ENCODE results near the gene MKLN1.
"Not testable (repeated sequence)": the region's sequence is repeated elsewhere in the genome, so short reads cannot be mapped to it uniquely, and the experiment has no call there.

Gene MKLN1

DNA sequence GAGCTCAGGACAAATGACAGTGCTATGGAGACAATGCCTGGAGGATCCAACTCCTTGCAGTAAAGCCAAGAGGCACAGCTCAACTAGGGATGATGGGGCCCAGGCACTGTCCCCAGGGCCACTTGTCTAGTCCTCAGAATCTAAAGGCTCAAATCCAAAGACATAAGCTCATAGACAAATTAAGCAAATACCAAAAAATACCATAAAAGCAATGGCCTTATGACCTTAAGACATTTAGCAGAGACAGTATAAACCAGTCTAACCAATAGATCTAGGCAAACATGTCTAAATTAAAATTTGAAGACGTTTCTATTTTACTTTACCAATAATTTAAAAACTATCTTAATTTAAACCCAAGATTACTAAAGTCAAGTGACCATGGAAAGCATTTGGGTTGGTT is 14.8 kb upstream of the MKLN1 start:
- DNase-seq (ENCODE audit: low spot score), result no peak

DNA sequence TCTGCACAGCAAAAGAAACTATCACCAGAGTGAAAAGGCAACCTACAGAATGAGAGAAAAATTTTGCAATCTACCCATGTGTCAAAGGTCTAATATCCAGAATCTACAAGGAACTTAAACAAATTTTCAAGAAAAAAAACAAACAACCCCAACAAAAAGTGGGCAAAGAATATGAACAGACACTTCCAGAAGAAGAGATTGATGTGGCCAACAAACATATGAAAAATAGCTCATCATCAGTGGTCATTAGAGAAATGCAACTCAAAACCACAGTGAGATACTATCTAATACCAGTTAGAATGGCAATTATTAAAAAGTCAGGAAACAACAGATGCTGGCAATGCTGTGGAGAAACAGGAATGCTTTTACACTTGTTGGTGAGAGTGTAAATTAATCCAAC is 7.1 kb upstream of the MKLN1 start:
- no peak for DNase-seq (ENCODE audit: low spot score)

DNA sequence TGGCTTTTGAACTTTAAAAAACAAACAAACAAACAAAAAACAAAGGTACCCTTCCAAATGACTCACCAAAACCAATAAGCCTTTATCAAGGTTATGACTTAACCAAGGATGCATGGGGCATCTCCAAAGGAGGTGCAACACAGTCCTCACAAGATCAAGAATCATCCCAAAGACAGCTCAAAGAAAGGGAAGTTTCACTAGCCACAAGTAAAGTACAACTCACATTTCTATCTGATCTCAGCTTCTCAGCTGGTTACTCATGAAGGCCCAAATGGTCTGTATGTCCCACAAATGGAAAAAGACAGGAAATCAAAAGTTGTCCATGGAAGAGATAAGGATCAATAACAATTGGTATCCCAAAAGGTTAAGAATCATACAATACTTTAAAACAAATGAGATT is 6.0 kb upstream of the MKLN1 start:
- DNase-seq (ENCODE audit: low spot score), result no peak

DNA sequence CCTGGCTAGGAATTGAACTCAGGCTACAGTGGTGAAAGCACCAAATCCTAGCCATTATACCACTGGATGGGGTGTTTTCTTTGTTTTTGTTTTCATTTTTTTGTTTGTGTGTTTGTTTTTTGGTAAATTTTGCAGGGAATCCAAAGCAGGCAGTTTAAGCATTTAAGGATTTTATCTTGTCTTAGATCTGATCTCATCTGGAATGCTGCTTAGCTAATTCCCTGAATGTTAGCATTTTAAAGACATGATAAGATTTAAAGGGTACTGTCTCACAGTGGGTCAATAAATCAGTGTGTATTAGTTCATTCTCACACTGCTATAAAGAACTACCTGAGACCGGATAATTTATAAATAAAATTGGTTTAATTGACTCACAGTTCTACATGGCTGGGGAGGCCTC is 5.6 kb upstream of the MKLN1 start:
- no peak for DNase-seq (ENCODE audit: low spot score)

DNA sequence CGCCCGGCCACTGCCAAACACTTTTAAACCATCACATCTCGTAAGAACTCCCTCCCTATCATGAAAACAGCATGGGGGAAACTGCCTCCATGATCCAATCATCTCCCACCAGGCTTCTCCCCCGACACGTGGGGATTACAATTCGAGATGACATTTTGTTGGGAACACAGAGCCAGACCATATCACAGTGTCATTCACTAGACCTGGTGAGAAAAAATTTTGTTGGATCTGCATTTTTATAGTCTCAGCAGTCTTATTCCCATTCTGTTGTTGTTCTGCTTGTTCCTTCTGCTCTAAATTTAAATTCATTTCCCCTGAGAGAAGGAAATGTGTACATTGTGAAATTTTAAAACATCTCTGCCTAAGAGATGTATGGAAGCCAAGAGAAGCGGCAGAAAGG is 4.8 kb upstream of the MKLN1 start:
- DNase-seq (ENCODE audit: low spot score), result no peak

DNA sequence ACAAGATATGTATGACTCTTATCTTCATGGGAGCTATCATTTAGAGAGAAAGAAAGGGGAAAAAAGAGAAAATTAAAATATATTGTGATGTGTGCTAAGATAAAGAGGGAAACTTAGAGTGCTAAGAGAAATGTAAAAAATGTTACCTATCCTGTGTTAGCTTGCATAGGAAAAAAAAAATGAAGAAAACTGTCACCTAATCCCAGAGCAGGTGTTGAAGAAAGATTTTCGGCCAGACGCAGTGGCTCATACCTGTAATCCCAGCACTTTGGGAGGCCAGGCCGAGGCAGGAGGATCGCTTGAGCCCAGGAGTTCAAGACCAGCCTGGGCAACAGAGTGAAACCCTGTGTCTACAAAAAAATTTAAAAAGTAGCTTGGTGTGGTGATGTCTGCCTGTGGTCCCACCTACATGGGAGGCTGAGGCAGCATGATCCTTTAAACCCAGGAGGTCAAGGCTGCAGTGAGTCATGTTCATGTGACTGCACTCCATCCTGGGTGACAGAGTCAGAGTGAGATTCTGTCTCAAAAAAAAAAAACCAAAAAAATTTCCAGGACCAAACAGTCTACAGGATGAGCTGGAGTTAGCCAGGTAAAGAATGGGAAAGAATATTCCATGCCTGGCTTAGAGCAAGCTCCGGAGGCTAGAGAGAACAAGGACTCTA is 2.4 kb upstream of the MKLN1 start:
- no peak for DNase-seq (ENCODE audit: low spot score)

DNA sequence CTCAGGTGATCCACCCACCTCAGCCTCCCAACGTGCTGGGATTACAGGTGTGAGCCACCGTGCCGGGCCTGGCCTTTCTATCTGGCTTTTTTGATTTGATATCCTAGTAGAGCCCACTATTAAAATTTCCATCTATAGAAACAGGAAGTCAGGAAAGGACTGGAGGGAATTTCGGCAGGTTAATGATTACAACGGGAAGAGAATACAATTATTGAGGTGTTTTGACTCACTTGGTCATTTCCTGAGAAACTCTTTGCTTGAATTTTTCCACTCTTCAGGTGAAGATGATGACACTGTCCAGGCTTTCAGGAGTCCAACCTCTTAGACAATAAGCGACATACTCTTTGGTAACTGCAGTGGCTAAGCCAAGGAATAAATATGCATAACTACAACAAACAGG is 1.1 kb upstream of the MKLN1 start:
- DNase-seq (ENCODE audit: low spot score), result no peak

DNA sequence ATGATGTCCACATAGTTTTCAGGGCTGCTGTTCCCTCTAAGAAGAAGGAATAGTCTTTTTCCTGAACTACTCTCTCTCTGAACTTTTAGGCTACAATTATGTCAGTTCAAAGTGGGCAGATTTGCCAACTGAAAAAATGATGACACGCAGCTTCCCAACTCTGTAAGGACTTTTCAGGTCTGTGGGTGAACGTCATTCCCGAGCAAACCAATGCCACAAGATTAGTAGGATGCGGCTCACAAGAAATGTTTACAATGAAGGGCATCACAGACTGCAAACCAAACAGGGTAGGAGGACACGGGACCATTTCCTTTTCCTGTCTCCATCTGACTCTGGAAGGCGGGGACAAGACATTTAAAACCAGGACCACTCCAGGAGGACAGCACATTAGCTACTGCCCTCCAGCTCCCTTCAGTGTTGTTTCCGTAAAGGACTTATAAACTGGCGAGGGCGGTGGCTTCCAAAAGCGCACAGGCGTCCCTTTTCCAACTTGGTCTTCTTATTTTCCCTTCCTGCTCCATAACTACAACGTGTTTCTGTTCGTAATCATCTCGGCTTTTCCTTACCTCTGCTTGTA is 539 bp upstream of the MKLN1 start:
- peak; percentile 81 for DNase-seq (ENCODE audit: low spot score)

DNA sequence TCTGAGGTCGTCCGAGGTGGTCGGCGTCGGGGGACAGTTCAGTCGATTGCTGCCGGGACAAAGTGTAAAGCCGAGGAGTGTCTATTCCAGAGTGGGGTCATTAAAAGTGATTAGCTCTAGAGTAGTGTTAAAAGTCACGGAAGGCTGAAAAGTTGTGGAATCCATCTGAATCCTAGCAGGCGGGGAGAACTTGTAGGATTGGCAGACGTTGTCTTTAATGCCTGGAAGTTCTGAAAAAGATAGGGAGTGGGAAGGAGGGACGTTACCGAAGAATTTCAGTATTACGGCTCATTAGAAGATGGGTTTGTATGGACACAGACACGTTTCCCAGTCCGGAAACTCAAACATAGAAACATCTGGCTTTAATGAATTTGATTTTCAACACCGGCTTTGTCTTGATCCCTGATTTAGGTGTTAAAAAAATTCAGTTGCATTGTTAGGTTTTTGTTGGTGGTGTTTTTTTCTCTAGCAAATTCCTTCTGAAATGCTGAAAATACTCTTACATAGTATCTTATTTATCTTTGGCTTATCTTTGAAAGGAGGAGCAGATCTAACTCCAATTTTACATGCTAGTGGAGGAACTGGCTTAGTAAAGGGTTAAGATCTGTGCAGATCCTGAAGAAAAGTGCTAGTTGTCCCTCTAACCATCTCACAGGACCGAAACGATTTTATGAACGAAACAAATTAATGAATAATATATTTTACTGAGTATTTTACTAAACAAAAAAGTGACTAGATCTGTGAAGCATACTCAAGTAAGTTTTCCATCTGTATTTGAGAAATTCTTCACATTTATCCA is 900 bp downstream of the MKLN1 start:
- peak; percentile 27 for DNase-seq (ENCODE audit: low spot score)

DNA sequence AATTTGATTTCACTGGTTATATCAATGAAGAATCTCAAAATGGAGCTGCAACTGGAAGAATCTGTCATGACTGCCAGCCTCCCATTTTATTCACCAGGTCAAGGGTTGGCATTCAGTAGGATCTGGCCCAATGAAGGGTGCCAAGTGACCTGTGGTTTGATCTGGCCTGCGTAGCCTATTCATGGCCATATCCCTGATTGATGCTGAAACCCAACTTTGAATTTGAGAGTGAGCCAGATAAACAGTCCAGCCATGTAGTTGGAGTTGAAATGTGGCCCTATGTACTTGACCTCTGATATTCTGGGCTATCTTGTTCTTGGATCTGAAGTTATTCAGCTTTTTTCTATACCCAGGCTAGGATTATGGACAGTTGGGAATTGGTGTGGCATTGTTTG is 1.5 kb downstream of the MKLN1 start:
- DNase-seq (ENCODE audit: low spot score), result peak; percentile 12

DNA sequence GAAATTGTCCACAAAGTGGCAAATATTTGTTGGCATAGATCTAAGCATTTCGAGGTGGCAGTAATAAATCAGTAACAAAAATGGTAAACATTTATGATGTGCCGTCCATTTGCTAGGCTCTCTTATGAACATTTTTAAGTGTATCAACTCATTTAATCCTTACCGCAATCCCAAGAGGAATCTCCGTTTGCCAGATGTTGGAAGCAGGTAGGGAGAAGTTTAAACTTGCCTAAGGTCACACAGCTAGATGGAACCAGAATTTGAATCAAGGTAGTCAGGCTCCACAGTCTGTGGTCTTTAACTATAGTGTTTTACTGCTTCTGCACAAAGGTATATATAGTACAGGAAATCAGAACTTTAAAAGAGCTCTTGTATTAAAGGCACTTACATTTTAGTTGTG is 2.6 kb downstream of the MKLN1 start:
- DNase-seq (ENCODE audit: low spot score), result no peak

DNA sequence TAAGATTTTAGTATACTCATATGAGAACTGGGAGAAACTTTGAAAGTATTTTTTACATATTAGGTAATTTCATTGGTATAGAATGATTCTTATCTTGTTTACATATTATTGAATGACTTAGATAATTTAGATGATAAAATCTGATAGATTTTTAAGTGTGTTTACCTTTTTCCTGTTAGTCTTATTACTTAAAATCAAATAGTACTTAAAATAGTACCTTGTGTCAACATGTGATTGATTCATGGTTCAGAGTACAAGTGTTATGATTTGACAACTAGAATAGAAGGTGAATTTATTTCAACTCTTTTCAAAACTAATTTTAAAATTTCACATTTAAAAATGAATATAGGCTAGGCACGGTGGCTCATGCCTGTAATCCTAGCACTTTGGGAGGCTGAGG is 4.1 kb downstream of the MKLN1 start:
- DNase-seq (ENCODE audit: low spot score), result no peak

DNA sequence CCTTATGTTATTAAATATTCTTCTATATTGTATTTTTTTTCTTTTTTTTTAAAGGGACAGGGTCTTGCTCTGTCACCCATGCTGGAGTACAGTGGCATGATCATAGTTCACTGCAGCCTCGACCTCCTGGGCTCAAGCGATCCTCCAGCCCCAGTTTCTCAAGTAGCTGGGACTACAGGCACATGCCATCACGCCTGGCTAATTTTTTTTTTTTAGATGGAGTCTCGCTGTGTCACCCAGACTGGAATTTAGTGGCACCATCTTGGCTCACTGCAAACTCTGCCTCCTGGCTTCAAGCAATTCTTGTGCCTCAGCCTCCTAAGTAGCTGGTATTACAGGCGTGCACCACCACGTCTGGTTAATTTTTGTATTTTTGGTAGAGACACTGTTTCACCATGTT is 5.1 kb downstream of the MKLN1 start:
- DNase-seq (ENCODE audit: low spot score), result not testable (repeated sequence)

DNA sequence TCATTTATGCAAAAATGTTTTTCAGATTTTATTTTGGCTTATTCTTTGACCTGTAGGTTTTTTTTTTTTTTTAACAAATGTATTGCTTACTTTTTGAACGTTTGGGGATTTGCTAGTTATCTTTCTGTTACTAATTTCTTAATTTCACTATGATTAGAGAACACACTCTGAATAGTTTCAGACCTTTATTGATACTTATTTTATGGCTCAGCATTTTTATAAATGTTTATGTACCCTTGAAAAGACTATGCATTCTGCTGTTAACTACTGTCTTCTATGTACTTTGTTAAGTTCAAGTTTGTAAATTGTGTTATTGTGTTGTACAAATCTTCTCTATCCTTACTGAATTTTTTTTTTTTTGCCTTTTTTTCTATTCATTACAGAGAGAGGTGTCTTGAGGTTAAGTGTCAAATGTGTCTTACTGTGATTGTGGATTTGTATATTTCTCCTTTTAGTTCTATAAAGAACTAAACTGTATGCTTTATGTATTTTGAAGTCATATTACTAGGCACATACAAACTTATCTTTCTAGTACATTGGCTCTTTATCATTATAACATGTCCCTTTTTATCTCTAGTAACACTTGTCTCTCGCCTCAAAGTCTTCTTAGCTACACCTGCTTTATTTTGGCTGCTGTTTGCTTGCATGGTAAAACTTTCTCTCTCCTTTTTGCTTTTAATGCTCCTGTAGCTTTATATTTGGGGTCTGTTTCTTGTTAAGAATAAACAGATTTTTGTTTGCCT is 8.1 kb downstream of the MKLN1 start:
- DNase-seq (ENCODE audit: low spot score), result no peak

DNA sequence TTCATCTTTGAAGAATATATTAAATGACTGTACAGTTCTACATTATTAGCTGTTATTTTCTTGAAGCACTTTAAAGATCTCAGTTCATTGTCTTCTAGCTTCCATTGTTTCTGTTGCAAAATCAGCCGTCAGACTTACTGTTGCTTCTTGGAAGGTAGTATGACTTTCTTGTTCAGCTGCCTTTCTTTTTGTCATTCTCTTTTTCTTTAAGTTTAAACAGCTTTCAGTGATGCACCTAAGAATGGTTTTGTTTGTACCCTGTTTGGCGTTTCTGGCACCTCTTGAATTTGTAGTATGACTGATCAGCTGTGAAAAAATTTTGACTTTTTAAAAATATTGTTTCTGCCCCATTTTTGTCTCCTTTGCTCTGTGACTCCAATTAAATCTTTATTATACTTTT is 9.3 kb downstream of the MKLN1 start:
- DNase-seq (ENCODE audit: low spot score), result peak; percentile 51

DNA sequence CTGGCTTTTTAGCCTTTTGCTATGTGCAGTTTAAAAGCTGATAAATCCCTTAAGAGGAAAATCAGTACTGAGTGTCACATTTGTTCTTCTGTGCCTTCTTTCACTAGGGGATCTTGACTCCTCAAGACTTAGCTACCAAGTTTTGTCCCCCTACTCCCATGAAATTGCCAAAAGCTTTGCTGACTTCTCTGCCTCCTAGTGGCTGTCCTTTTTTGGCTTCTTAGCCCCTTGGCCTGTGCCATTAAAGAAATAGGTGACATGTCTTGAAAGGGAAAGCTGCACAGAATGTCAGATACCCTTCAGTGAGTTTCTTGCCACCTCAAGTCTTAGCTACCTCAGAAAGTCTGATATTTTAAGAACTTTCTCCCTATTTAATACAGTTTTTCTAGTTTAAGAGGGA is 10.5 kb downstream of the MKLN1 start:
- DNase-seq (ENCODE audit: low spot score), result no peak

DNA sequence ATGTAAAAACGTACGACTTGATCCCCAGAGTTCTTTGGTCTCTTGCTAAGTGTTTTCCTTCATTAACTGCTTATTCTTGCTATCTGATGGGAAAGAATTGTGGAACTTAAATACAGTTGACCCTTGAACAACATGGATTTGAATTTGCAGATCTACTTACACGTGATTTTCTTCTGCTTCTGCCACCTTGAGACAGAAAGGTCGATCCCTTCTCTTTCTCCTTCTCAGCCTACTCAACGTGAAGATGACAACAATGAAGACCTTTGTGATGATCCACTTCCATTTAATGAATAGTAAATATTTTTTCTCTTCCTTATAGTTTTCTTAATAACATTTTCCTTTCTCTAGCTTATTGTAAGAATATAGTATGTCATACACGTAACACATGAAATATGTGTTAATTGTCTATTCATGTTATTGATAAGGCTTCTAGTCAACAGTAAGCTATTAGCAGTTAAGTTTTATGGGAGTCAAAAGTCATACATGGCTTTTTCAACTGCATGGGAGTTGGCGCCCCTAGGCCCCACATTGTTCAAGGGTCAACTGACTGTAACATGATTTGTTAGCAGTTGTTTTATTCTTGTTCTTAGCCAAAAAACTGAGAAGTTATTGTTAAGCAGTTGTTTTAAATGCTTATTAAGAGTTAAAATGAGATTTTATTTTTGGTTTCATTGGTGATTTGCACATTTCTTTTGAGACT is 11.2 kb downstream of the MKLN1 start:
- no peak for DNase-seq (ENCODE audit: low spot score)

DNA sequence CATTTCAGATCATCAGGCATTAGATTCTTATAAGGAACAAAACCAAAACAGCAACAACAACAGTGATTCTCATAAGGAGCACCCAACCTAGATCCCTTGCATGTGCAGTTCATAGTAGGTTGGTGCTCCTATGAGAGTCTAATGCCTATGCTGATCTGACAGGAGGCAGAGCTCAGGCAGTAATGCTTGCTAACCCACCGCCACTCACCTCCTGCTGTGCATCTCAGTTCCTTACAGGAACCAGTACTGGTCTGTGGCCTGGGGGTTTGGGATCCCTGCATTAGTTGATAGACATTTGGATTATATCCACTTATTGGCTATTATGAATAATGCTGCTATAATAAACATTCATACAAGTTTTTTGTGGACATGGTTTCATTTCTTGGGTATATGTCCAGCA is 14.0 kb downstream of the MKLN1 start:
- DNase-seq (ENCODE audit: low spot score), result no peak

DNA sequence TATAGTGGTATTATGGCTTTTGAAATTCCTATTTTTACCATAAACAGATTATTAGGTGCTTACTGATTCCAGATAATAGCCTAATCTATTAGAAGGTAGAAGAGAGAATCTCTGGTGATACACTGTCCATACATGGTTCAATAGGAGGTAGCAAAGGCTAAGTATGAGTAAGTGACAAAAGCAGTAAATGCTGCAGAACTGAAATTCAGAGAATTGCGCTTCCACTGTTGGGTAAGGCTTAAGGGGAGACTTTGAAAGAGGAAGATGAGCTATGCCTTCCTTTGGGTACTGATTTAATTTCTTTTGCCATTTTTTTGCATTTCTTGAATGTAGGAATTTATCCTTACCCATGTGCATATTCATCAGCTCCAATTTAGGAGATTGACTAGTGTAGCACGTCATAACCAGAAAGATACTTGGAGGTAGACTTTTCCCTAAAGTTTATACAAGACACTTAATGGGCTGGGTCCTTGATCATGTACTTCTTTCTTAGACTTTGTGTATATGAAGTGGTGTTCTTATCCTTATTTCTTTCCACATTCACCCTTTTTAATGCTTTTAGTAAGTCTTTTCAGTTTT is 15.3 kb downstream of the MKLN1 start:
- DNase-seq (ENCODE audit: low spot score), result no peak

DNA sequence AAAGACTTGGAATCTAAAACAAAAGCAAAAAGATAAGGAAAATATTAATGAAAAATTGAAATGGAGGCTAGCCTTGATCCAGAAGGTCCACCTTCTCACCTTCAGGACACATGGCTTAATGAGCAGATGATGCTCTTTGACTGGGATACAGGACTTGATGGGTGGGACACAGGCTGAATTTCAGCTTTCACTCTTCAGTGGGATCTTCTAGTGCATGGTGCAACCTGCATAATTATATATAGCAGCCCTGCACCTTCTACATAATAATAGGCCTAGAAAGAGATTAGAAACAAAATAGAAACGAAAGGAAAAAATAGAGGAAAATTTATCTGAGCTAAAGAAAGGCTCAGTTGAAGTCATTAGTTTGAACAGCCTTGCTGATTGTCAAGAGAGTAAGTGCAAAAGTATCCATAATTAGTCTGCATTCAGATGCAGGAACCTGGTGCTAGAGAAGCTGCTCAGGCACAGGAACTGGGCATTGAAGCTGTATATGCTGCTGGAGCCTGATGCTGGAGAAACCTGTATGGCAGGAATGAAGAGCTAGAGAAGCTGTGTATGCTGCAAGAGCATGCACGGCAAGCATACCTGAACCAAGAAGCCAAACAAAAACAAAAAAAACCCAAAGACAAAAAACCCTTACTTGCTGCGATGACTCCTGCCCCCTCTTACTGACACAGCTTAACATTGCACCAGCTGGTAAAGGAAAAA is 19.4 kb downstream of the MKLN1 start:
- no peak for DNase-seq (ENCODE audit: low spot score)

DNA sequence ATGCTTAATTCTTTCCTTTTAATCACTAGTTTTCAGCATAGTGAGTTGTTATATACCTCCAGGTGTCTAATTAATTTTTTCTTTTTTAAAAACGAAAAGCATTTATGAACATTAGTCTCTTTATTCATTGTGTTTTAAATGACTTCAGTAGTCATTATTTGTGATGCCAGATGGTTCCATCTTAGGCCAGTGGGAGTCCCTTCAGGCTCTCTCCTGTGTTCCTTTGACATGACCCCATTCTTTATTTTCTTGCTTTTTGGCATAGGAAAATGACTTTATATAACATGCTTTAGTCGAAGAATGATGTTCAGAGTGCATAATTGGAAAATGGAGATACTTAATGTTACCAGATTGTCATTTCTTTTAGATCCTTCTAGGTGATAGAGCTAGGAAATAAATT is 24.4 kb downstream of the MKLN1 start:
- DNase-seq (ENCODE audit: low spot score), result peak; percentile 79

All from cerebellar cortex (tissue), 1 donor.